Skeletal muscle tissue (tissue), 4 donors: ENCODE results near the gene GPR42. TPM values are rescaled to one million over a fixed set of nuclear protein-coding genes. Genes with fewer than 3 reads are reported as not detected.

Experiments
- H3K27ac ChIP-seq: one replicate; pipeline ENCODE4 v1.7.0; 2013; ENCODE audit warnings: mild to moderate bottlenecking, low read depth, low read length, inconsistent platforms
- H3K27me3 ChIP-seq, 3 donors: one replicate each; pipeline ENCODE4 v1.7.0; 2013; ENCODE audit warnings: low read length in 3 of 3; ENCODE audit not compliant: control insufficient read depth in 3 of 3, insufficient read depth in 3 of 3
- H3K36me3 ChIP-seq, 3 donors: one replicate each; pipeline ENCODE4 v1.7.0; 2013; ENCODE audit warnings: low read length in 3 of 3; ENCODE audit not compliant: control insufficient read depth in 3 of 3, insufficient read depth in 3 of 3
- H3K4me1 ChIP-seq, 3 donors: one replicate each; pipeline ENCODE4 v1.7.0; 2013; ENCODE audit warnings: low read length in 3 of 3, mild to moderate bottlenecking in 3 of 3; ENCODE audit not compliant: control insufficient read depth in 3 of 3, insufficient read depth in 3 of 3
- H3K4me3 ChIP-seq, 3 donors: one replicate each; pipeline ENCODE4 v1.7.0; 2013; ENCODE audit warnings: low read length in 3 of 3
- H3K9ac ChIP-seq, 3 donors: one replicate each; pipeline ENCODE4 v1.7.0; 2013; ENCODE audit warnings: low read length in 3 of 3, mild to moderate bottlenecking in 3 of 3, moderate library complexity in 2 of 3, low read depth in 1 of 3
- H3K9me3 ChIP-seq, 3 donors: one replicate each; pipeline ENCODE4 v1.7.0; 2013; ENCODE audit warnings: low read length in 3 of 3; ENCODE audit not compliant: control insufficient read depth in 3 of 3
- total RNA-seq: library from RNA; depleted of rRNA; stranded (reverse); fragments of >200 nt; gene quantifications from one replicate; pipeline ENCODE4 v1.2.3, GENCODE V29; 2014
- donor health status: Osteomylitis.

The GPR42 gene, protein sequence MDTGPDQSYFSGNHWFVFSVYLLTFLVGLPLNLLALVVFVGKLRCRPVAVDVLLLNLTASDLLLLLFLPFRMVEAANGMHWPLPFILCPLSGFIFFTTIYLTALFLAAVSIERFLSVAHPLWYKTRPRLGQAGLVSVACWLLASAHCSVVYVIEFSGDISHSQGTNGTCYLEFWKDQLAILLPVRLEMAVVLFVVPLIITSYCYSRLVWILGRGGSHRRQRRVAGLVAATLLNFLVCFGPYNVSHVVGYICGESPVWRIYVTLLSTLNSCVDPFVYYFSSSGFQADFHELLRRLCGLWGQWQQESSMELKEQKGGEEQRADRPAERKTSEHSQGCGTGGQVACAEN
- total RNA-seq = not detected

DNA sequence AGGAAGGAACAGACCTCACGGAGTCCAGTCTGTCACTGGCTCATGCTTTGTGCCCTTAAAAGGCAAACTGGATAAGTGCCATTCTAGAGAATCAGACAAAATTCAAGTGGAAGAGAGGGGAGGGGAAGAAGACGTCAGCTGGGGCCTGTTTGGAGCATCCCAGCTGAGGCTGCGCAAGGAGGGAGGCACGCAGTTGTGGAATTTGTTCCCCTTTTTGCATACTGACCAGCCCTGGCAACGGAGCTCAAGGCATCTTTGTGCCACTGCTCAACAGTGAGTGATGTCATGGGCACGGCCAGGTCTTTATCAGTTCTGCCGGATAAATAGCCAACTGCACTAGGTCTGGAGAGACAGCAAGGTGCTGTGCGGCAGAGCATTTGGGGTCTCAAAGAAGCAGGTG, at the start of gene GPR42:
GPR42 (plus strand) TSS at position 347 of the 400 bp plus-strand sequence. CDS start 292 bp downstream, outside the sequence.
- Histone ChIP-seq H3K9ac (no peak within 1 kb of the TSS), H3K4me3 (no peak within 1 kb of the TSS), H3K9me3 (no peaks in the 10 kb centered on the region), H3K36me3 (no peaks in the 10 kb centered on the region), H3K27ac (no peak within 1 kb of the TSS), H3K4me1 (no peaks in the 10 kb centered on the region), H3K27me3 (peaks cover 0 to 6% (median under 1%) of the 10 kb centered on the region in 3 donors)

DNA sequence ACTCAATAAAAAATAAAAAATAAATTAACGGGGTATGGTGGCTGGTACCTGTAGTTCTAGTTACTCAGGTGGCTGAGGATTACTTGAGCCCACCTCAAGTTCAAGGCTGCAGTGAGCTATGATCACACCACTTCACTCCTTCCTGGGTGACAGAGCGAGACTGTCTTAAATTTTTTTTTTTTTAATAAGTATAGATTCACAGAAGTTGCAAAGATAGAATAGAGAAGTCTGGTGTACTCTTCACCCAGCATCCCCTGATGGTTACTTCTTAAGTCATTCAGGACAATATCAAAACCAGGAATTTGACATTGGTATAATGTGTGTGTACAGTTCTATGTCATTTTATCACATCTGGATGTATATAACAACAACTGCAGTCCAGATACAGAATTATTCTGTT, 49.6 kb upstream of the GPR42 start:
- Histone ChIP-seq H3K4me1 (peaks cover 0 to 11% (median 10%) of the 10 kb centered on the region in 3 donors), H3K27me3 (peaks cover 0 to 2% (median 0%) of the 10 kb centered on the region in 3 donors), H3K9me3 (peaks cover 0 to 4% (median 0%) of the 10 kb centered on the region in 3 donors), H3K4me3 (no peak overlapping the region), H3K36me3 (no peaks in the 10 kb centered on the region), H3K27ac (no peak overlapping the region), H3K9ac (no peak overlapping the region)

DNA sequence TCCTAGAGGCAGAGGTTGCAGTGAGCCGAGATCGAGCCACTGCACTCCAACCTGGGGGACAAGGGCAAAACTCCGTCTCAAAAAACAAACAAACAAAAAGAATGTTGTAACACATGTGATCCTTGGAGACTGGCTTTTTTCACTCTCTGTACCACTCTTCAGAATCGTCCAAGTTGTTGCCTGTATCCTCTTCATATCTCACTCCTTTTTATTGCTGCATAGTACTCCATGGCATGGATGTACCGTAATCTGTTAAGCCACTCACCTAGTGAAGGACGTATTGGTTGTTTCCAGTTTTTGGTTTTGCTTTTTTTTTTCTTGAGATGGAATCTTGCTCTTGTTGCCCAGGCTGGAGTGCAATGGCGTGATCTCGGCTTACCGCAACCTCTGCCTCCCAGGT, 48.9 kb upstream of the GPR42 start:
- no peak overlapping the region for H3K27ac ChIP-seq
- H3K27me3 ChIP-seq = peaks cover 0 to 9% (median 3%) of the 10 kb centered on the region in 3 donors
- no peak overlapping the region for H3K9ac ChIP-seq
- H3K36me3 ChIP-seq = no peaks in the 10 kb centered on the region
- H3K4me1 ChIP-seq = peaks cover 0 to 11% (median 10%) of the 10 kb centered on the region in 3 donors
- peaks cover 0 to 4% (median 0%) of the 10 kb centered on the region in 3 donors for H3K9me3 ChIP-seq
- H3K4me3 ChIP-seq = no peak overlapping the region

DNA sequence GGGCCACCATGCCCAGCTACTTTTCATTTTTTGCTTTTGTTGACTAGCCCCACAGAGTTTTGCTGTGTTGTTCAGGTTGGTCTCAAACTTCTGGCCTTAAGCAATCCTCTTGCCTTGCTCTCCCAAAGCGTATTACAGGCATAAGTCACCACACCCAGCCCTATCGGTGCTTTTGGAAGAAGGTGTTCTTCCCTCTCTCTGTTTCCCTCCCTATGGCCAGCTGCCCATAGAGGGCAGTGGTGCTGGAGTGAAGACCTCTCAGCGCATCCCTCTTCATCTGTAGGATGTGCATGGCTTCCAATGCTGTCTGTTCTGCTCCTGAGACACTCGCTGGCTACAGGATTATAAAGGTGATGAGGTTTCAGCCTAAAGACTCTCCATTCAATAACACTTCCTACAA, 43.2 kb upstream of the GPR42 start:
- no peak overlapping the region for H3K27ac ChIP-seq
- no peaks in the 10 kb centered on the region for H3K36me3 ChIP-seq
- no peak overlapping the region for H3K9ac ChIP-seq
- peaks cover 19 to 28% (median 25%) of the 10 kb centered on the region in 3 donors for H3K27me3 ChIP-seq
- H3K4me3 ChIP-seq = no peak overlapping the region
- H3K9me3 ChIP-seq = no peaks in the 10 kb centered on the region
- H3K4me1 ChIP-seq = no peaks in the 10 kb centered on the region

DNA sequence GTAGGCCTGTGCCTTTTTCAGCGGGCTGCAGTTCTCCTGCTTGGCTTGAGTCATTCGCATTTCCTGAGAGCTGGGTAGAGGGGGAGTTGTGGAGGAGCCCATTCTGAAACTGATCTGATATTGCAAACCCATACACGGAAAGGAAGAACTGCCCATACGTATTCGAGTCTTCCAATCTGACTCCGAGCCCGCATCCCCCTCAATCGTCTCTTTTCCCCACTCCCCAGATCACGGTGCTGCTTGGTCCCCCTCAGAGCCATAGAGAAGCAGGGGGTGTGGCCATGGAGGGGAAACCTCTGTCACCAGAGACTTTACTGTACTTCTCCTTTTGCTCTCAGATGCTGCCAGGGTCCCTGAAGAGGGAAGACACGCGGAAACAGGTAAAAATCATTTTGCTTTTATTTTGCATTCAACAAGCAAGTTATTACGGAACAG, 42.0 kb upstream of the GPR42 start, which contains the start of gene CD22:
CD22 (plus strand) TSS at position 337 of the 435 bp plus-strand sequence. CDS start 2,854 bp downstream, outside the sequence.
- Histone ChIP-seq H3K27me3 (peaks cover 26 to 38% (median 35%) of the 10 kb centered on the region in 3 donors), H3K9ac (no peak within 1 kb of the TSS), H3K9me3 (no peaks in the 10 kb centered on the region), H3K4me1 (no peaks in the 10 kb centered on the region), H3K36me3 (no peaks in the 10 kb centered on the region), H3K4me3 (no peak within 1 kb of the TSS), H3K27ac (no peak within 1 kb of the TSS)

DNA sequence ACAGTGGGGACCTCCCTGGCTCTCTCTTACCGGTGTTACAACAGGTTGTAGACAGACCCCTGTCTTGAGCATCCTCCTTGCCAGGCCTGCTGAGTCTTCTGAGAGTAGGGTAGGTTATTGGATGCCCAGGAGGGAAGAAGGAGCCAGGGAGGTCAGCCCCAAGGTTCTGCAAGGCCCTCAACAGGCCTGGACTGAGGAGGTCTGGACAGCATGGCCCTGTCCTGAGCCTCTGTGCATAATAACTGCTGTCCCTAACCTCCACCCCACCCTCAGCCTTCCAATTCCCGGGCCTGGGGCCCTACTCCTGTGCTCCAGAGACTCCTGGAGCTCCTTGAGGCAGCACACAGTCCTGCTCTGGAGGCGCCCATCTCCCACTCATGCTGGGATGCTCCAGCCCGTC, 41.5 kb upstream of the GPR42 start:
- peaks cover 27 to 43% (median 35%) of the 10 kb centered on the region in 3 donors for H3K27me3 ChIP-seq
- H3K4me3 ChIP-seq = no peak overlapping the region
- H3K9me3 ChIP-seq = no peaks in the 10 kb centered on the region
- no peak overlapping the region for H3K27ac ChIP-seq
- H3K36me3 ChIP-seq = no peaks in the 10 kb centered on the region
- H3K9ac ChIP-seq = no peak overlapping the region
- H3K4me1 ChIP-seq = no peaks in the 10 kb centered on the region

DNA sequence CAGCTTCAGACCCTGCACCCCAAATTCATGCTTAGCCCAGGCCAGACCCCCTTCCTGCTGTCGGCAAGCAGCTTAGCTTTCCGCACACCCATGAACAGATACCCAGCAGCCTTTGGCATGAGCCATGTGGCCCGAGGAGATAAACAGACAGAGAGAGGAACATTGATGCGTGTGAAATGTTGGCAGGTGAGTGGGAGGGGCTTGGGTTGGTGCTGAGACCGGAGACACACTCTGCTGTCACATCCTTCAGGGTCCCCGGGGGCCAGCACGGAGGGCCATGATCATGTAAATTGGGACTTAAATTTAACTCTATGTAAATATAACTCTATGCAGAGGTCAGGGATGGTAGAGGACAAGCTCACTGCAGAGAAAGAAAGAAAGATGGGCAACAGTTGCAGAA, 40.4 kb upstream of the GPR42 start:
- Histone ChIP-seq H3K27me3 (peaks cover 29 to 45% (median 38%) of the 10 kb centered on the region in 3 donors), H3K4me1 (no peaks in the 10 kb centered on the region), H3K27ac (no peak overlapping the region), H3K36me3 (no peaks in the 10 kb centered on the region), H3K9me3 (no peaks in the 10 kb centered on the region), H3K9ac (no peak overlapping the region), H3K4me3 (no peak overlapping the region)

DNA sequence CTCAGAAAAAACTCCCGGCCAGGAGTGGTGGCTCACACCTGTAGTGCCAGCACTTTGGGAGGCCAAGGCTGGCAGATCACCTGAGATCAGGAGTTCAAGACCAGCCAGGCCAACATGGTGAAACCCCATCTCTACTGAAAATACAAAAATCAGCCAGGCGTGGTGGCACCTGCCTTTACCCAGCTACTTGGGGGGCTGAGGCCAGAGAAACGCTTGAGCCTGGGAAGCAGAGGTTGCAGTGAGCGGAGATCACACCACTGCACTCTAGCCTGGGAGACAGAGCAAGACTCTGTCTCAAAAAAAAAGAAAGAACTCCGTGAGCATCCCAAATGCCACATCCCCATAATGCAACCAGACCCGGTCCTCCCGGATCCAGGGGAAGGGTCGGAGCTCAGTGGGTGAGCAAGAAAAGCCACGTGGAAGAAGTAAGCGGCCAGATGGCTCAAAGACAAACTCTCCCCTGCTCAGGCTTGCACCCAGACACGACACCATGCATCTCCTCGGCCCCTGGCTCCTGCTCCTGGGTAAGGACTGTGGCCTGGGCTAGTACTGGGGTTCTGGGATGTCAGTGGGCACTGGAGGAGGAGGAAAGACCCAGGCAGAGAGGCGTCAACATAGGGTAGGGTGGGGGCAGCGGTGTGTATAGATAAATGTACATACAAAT, 39.2 kb upstream of the GPR42 start:
- peaks cover 29 to 48% (median 33%) of the 10 kb centered on the region in 3 donors for H3K27me3 ChIP-seq
- H3K9ac ChIP-seq = no peak overlapping the region
- no peaks in the 10 kb centered on the region for H3K36me3 ChIP-seq
- no peak overlapping the region for H3K4me3 ChIP-seq
- H3K4me1 ChIP-seq = no peaks in the 10 kb centered on the region
- no peak overlapping the region for H3K27ac ChIP-seq
- no peaks in the 10 kb centered on the region for H3K9me3 ChIP-seq

DNA sequence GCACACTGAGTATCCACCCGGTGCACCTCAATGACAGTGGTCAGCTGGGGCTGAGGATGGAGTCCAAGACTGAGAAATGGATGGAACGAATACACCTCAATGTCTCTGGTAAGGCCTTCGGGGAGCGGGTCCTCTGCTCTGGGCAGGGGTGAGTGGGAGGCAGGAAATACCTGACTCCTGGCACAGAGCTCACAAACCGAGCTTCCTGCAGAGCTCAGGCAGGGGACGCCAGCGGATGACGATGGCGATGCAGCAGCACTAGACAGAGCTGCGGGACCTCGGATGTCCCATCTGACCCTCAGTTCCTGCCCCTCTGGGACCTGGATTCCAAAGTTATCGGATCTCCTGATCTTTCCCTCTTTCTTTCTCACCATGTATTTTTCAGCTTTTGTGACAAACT, 38.1 kb upstream of the GPR42 start:
- Histone ChIP-seq H3K4me1 (no peaks in the 10 kb centered on the region), H3K9ac (no peak overlapping the region), H3K4me3 (no peak overlapping the region), H3K27me3 (peaks cover 28 to 45% (median 29%) of the 10 kb centered on the region in 3 donors), H3K36me3 (no peaks in the 10 kb centered on the region), H3K27ac (no peak overlapping the region), H3K9me3 (no peaks in the 10 kb centered on the region)
